SK-N-SH treated with all-trans-retinoic acid at 6 μM for 48 hours (cell line): ENCODE measurements around the gene NME4.

ENCODE experiments used
- ATAC-seq: fragments of 200-7000 bp; cut with Tn5 transposase; 3 replicates; pipeline ENCODE4 v1.9.1; 2020; ENCODE audit warnings: mild to moderate bottlenecking, moderate library complexity
- ARNTL ChIP-seq: fragments of 450-650 bp; formaldehyde crosslinking; IDR thresholded peaks from 2 replicates; pipeline ENCODE4 v1.5.0; 2020; ENCODE audit warnings: low read depth, mild to moderate bottlenecking, moderate library complexity, borderline replicate concordance
- BACH2 ChIP-seq: fragments of 250-450 bp; sonication (Bioruptor Pico); IDR thresholded peaks from 2 replicates; pipeline ENCODE4 v1.9.0; 2021; ENCODE audit warnings: mild to moderate bottlenecking, borderline replicate concordance
- CREB5 ChIP-seq: fragments of 250-450 bp; sonication (Bioruptor Pico); IDR thresholded peaks from 2 replicates; pipeline ENCODE4 v1.5.1; 2020; ENCODE audit warnings: low read depth, mild to moderate bottlenecking, moderate library complexity
- CSDC2 ChIP-seq: fragments of 250-450 bp; sonication (Bioruptor Pico); IDR thresholded peaks from 2 replicates; pipeline ENCODE4 v1.5.0; 2020; ENCODE audit warnings: mild to moderate bottlenecking, moderate library complexity
- CSRNP3 ChIP-seq: fragments of 250-450 bp; sonication (Bioruptor Pico); IDR thresholded peaks from 2 replicates; pipeline ENCODE4 v1.5.1; 2021; ENCODE audit warnings: mild to moderate bottlenecking, moderate library complexity
- ESRRG ChIP-seq: fragments of 250-450 bp; sonication (Bioruptor Pico); IDR thresholded peaks from 2 replicates; pipeline ENCODE4 v1.6.1; 2021; ENCODE audit warnings: mild to moderate bottlenecking
- GLIS3 ChIP-seq: fragments of 250-450 bp; sonication (Bioruptor Pico); IDR thresholded peaks from 2 replicates; pipeline ENCODE4 v1.5.0; 2020; ENCODE audit warnings: mild to moderate bottlenecking, moderate library complexity
- ISL1 ChIP-seq: fragments of 250-450 bp; sonication (Bioruptor Pico); IDR thresholded peaks from 2 replicates; pipeline ENCODE4 v2.1.2; 2022; ENCODE audit warnings: mild to moderate bottlenecking, moderate library complexity
- OSR1 ChIP-seq: fragments of 250-450 bp; sonication (Bioruptor Pico); IDR thresholded peaks from 2 replicates; pipeline ENCODE4 v1.8.0; 2022; ENCODE audit warnings: moderate library complexity, mild to moderate bottlenecking, inconsistent platforms
- POU6F1 ChIP-seq: fragments of 250-450 bp; sonication (Bioruptor Pico); IDR thresholded peaks from 2 replicates; pipeline ENCODE4 v1.8.0; 2021; ENCODE audit warnings: low read depth, mild to moderate bottlenecking, moderate library complexity, borderline replicate concordance
- SNAI2 ChIP-seq: fragments of 250-450 bp; sonication (Bioruptor Pico); IDR thresholded peaks from 2 replicates; pipeline ENCODE4 v1.5.0; 2020; ENCODE audit warnings: mild to moderate bottlenecking, moderate library complexity
- TCF4 ChIP-seq: fragments of 250-450 bp; sonication (Bioruptor Pico); IDR thresholded peaks from 2 replicates; pipeline ENCODE4 v1.8.0; 2021; ENCODE audit warnings: mild to moderate bottlenecking, moderate library complexity, borderline replicate concordance
- TOX ChIP-seq: fragments of 250-450 bp; sonication (Bioruptor Pico); IDR thresholded peaks from 2 replicates; pipeline ENCODE4 v1.8.0; 2021; ENCODE audit warnings: mild to moderate bottlenecking, moderate library complexity, borderline replicate concordance
- TSHZ2 ChIP-seq: fragments of 250-450 bp; sonication (Bioruptor Pico); IDR thresholded peaks from 2 replicates; pipeline ENCODE4 v1.5.0; 2020; ENCODE audit warnings: mild to moderate bottlenecking, moderate library complexity
- ZFP3 ChIP-seq: fragments of 250-450 bp; sonication (Bioruptor Pico); IDR thresholded peaks from 2 replicates; pipeline ENCODE4 v1.5.0; 2020; ENCODE audit warnings: mild to moderate bottlenecking, moderate library complexity
- ZFP30 ChIP-seq: fragments of 450-650 bp; formaldehyde crosslinking; IDR thresholded peaks from 2 replicates; pipeline ENCODE4 v1.5.0; 2022; ENCODE audit warnings: mild to moderate bottlenecking, moderate library complexity
- ZNF565 ChIP-seq: fragments of 450-650 bp; formaldehyde crosslinking; conservative IDR thresholded peaks from 2 replicates; pipeline ENCODE4 v1.5.0; 2020; ENCODE audit warnings: low read depth, mild to moderate bottlenecking, moderate library complexity
- ZNF70 ChIP-seq: fragments of 450-650 bp; formaldehyde crosslinking; IDR thresholded peaks from 2 replicates; pipeline ENCODE4 v1.5.0; 2020; ENCODE audit warnings: mild to moderate bottlenecking, moderate library complexity
- ZNF8 ChIP-seq: fragments of 450-650 bp; formaldehyde crosslinking; IDR thresholded peaks from 2 replicates; pipeline ENCODE4 v1.5.0; 2020; ENCODE audit warnings: mild to moderate bottlenecking, moderate library complexity

NME4 gene

GRCh38 chr16:424623-425081, 27.7 kb downstream of the NME4 start:
- TF ChIP-seq ZFP30 (CRISPR knock-in tag) (no peak), CSRNP3 (no peak), ZNF70 (CRISPR knock-in tag) (no peak), CSDC2 (CRISPR knock-in tag) (no peak), TCF4 (no peak), BACH2 (CRISPR knock-in tag) (no peak), CREB5 (CRISPR knock-in tag) (no peak), ZFP3 (CRISPR knock-in tag) (no peak), OSR1 (CRISPR knock-in tag) (no peak), ARNTL (no peak), ZNF8 (CRISPR knock-in tag) (no peak), GLIS3 (no peak), TSHZ2 (CRISPR knock-in tag) (no peak), TOX (CRISPR knock-in tag) (no peak)
- TF ChIP-seq, all 23 proteins: peak for 0
- ATAC-seq = peak; percentile 53

- no peak for TF ChIP-seq SNAI2 (CRISPR knock-in tag)
- no peak for TF ChIP-seq ESRRG (CRISPR knock-in tag)
- no peak for TF ChIP-seq ZNF8 (CRISPR knock-in tag)
- no peak for TF ChIP-seq ZNF565
- TF ChIP-seq POU6F1 (CRISPR knock-in tag) = no peak
- TF ChIP-seq ISL1 (CRISPR knock-in tag) = no peak
- TF ChIP-seq ZNF70 (CRISPR knock-in tag) = no peak
- ATAC-seq = peak; percentile 73
Observed at GRCh38 chr16:425082-425718, 28.2 kb downstream of the NME4 start, which contains the start of gene RAB11FIP3. Gene RAB11FIP3, plus strand, starts transcription at chr16:425649. Its CDS starts 358 bp downstream, at chr16:426007.

GRCh38 chr16:425740-426114, 28.7 kb downstream of the NME4 start:
- ATAC-seq = peak; percentile 3; the same call in 2 of the 3 replicates
- no peak for TF ChIP-seq TOX (CRISPR knock-in tag)
- TF ChIP-seq TSHZ2 (CRISPR knock-in tag) = no peak
- TF ChIP-seq ZNF8 (CRISPR knock-in tag) = no peak
- no peak for TF ChIP-seq GLIS3
- TF ChIP-seq ARNTL = no peak
- TF ChIP-seq ZFP3 (CRISPR knock-in tag) = no peak
- TF ChIP-seq ZFP30 (CRISPR knock-in tag) = no peak
